NCI-H1694 treated with DMSO at 0.1 percent for 48 hours (cell line): ENCODE measurements around the gene PPP1R37.

ENCODE experiments used
- DNase-seq: peaks from one replicate; lab custom pipeline; 2025; lab: John Stamatoyannopoulos, UW

PPP1R37 gene

DNA sequence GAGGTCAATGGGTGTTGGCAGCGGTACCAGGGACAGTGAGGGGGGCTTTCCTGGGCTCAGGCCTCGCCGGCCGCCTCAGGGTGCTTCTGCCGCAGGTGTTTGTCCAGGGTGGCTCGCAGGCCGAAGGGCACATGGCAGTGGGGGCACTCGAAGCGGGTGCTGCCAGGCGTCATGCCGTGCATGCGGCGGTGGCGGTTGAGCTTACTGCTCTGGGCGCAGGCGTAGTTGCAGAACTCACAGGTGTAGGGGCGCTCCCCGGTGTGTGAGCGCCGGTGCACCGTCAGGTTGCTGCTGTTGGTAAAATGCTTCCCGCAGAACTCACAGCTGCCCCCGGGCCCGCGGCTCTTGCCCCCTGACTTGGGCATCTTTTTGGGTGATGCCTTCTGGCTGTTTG is 21.4 kb upstream of the PPP1R37 start:
- DNase-seq, result no peak

DNA sequence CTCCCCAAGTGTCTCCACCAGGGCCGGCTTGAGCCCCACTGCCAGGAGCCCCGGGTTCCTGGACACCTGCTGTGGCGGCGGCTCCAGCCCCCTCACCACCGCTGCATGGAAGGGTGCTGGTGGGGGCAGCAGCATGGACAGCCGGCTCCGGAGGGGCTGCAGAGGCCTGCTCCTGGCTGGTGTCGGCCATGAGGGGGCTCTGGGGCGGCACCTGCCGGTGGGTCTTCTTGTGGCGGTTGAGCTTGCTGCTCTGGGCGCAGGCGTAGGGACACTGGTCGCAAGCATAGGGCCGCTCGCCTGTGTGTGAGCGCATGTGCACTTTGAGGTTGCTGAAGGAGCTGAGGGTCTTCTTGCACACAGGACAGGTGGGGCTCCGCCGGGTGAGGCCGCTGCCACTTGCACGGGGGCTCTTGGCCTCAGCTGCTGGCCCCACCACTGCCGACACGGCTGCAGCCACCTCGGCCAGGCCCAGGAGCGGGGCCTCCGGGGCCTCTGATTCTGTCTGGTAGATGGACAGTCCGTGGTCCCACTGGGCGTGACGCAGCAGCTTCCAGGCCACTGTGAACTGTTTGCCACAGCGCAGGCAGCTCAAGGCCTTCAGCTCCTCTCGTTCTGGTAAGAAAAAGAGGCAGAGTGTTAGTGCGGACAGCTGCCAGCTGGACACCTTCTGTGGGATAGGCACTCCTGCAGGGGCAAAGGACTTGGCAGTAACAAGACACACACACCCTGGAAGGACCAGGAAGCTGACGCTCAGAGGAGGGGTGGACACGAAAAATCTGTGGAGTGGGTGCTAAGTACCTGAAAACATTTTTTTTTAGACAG is 20.8 kb upstream of the PPP1R37 start:
- no peak for DNase-seq

DNA sequence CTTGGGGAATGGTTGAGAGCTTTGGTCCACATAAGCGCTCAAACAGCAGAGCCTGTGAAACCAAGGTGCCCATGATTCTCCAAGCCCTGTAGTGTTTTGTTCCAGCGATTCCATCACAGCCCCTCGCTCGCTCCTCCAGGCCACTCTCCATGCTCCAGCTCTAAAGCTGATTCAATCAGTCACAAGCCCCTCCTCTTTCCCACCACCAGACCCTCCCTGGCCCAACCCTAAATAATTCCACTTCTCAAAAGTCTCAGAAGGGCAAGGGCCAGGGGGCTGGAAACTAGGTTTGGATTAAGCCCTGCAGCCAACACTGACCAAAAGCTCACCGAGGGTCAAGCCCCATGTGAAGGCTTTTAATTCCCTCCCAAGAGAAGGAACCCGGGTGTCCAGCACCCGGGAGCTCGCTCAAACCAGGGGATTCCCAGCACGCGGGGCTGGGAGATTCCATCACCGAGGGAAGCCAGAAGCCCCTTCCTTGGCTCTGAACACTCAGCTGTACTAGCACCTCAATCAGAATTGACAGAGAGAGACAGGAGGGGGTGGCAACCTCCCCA is 18.2 kb upstream of the PPP1R37 start:
- DNase-seq, result no peak

DNA sequence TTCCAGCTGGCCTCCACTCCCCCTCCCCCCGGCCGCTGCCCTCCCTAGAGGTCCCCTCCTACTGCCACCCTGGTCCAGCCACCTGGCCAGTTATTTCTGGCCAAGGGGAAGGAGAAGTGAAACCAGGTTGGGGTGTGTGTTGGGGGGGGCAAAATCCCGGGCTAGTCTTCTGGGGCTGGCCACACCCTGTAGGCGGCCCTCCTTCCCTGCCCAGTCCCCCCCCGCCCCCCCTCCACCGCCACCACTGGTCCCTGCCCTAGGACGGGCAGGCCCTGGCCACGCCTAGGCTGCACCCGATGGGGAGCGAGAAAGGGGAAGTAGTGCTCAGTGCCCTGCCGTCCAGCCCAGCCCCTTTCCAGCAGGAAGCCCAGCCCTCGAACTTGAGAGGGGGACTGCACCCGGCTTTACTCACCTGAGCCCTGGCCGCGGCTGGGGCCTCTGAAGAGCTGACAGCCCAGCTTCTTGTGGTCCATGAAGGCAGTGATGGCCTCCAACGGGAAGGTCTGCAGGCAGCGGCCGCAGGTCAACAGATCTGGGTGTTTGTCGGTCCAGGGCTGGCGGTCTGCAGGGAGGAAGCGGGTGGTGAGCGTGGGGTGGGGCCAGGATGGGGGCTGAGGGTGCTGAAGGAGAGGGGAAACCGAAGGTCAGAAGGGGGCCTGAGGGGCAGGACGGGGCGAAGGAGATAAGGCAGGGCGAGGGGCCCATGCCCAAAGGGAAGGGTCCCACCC is 17.5 kb upstream of the PPP1R37 start:
- no peak for DNase-seq

DNA sequence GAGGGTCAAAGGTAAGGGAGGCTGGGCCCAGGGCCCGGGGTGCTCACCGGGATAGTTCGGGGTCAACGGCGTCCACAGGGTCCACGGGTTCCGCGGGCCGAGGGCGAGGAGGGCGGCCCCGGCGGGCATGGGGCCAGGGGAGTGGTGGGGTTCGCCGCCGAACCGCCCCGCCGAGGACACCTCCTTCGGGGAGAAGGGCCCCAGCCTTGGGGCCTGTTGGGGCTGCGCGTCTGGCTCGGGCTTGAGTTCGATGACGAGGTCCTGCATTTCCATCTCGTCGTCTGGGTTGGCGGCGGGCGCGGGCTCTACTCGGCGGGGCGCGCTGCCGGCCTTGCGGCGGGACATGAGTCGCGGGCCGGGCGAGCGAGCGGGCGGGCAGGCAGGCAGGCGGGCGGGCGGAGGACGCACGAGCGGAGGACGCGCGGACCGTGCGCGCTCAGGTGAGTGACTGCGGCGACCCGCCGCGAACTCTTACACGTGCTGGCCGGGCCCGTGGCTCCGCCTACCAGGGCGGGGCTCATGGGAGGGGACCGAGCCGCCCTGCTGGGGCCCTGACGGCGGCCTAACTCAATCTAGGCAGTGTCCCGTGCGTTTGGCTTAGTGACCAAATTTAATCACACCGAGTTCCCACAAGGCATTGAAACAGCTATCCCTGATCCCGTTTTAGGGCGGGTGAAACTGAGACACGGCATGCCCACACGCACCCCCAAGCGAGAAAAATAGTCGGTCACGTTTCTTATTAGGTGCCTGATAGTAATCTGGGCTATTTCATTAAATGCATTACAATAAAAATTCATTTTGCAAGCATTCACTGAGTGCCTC is 16.7 kb upstream of the PPP1R37 start, which contains the start of gene ZNF296:
TSS of gene ZNF296 (minus strand) at position 450 of the 822 bp plus-strand sequence. CDS start at position 345, 105 bp downstream.
- DNase-seq, result no peak

DNA sequence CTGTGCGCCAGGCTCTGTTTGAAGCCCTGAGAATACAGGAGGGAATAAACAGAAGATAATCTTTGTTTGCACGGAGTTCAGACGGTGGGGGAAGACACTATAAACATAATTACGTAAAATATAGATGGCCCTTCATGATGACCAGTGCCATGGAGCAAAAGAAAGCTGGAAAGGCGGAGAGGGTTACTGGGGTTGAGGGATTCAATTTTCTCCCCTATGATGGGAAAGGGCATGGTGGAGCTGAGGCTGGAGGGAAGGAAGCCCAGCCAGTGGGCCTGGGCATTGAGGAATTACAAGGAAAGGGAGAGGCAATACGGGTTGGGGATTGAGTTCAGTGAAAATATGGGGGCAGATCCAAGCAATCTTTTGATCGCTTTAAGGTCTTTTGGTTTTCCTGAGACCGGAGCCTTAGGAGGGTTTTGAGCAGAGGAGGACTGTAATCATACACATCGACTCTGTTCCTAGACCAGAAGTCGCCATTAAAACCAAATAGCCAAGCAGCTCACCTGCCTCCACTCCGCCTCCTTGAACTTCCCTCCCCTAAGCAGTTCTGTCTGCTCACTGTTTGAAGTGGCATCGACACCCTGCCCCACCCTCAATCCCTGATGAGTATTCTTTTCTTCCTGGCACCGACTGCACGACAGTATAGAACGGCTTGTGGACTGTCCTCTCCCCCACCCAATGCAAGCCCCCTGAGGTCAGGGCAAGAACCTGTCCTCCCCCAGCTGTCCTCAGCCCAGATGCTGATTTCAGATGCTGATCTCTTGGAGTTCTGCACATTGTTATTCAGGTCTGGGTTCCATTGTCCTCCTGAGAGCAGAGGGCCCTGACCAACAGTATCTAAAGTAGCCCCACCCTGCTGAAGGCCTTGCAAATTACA is 15.9 kb upstream of the PPP1R37 start:
- DNase-seq, result no peak

DNA sequence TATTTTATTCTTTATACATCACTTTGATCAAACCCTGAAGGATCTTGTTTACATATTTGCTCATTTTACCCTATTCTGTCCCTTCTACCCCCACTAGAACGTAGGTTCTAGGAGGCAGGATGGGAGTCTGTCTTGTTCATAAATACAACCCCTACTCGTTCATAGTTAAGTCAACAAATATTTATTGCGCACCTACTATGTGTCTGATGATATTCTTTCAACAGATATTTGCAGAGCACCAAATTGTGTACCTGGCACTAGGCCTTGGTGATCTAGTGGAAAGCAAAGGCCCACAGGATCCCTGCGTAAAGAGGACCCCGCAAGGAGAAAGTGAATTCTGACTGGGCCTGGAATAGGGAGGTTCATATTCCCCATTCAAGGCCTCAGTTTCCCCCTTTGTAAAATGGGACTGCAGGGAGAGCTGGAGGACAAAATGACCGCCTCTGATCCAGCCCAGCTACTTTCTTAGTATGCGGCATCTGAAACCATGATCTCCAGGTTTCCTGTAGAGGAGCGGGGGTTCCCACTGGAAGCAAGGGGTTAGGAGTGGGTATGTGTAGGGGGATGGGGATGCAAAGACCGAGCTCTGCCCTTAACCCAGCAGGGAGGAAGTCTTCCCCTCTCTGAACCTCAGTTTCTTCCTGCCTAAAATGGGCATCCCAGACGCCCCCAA is 14.5 kb upstream of the PPP1R37 start:
- no peak for DNase-seq

DNA sequence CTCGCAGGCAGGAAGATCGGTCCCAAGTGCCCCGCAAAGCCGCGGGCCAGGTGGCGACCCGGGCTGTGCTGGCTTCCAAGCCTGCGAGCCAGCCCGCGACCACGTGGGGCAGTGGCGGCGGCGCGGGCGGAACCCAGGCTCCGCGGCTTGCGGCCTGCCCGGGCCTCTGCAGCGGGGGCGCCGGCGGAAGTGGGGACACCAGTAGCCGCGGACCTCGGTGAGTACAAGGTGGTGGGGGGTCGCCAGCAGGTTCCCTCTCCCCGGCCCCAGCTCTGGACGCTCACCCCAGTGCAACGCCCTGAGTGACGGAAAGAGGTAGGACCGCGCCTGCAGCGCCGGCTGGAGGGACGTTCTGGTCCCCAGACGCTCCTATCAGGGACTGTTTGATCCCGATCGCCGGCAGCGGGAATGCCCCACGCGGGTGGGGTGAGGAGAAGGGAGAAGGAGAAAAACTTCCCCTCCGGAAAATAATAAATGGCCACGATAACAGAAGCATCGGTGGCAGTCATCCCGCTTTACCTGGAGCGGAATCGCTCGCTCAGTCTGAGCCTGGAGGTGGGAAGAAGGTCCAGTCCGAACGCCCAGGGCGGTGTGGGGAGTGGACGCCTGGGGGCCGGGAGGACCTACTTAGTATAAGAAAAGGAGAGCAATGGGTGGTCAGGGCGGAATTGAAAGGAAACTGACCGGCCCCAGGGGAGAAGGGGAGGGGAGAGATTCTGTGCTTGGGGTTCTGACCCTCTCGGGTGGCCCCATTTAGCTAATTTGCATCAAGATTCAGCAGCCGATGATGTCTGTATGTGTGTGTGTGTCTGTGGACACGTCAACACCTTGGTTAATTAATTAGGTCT is 13.7 kb upstream of the PPP1R37 start, which contains the start of gene GEMIN7:
TSS of gene GEMIN7 (plus strand) at position 198 of the 848 bp plus-strand sequence. CDS start 10,855 bp downstream, outside the sequence.
- peak; percentile 59 for DNase-seq

DNA sequence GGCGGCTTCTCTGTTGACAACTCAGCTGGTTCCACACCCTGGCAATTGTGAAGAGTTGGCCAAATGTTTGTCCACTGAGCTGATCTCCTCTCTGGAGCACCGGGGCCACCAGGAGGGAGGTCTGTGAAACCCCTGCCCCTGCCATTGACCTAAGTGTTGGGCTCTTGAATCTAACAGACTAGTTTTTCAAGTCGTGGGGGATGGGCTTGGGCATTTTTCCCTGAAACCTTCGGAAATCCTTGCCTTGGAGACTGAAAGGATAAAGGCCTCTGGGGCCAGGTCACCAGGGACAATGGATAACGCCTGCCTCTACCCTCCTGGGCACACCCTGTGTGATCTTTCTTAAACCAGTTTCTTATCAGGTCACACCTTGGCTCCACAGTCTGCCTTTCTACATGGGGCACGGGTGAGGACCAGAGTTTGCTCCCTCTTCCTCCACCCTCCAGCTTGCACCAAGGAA is 13.0 kb upstream of the PPP1R37 start:
- no peak for DNase-seq

DNA sequence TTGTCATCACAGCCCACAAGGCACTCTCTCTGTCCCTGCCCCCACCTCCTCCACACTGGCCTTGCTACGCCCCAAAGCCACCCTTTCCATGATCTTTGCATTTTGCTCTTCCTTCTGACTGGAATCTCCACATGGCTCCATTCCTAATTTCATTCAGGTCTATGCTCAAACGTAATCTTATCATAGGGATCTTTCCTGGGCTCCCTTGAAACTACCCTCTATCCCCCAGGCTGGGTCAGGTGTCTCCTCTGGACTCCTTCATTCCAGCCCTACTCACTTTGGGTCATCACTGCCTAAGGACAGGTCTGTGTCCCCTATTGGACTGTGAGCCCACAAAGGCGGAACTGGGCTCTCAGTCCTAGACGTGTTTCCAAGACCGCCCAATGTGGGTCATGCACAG is 10.8 kb upstream of the PPP1R37 start:
- DNase-seq, result no peak

DNA sequence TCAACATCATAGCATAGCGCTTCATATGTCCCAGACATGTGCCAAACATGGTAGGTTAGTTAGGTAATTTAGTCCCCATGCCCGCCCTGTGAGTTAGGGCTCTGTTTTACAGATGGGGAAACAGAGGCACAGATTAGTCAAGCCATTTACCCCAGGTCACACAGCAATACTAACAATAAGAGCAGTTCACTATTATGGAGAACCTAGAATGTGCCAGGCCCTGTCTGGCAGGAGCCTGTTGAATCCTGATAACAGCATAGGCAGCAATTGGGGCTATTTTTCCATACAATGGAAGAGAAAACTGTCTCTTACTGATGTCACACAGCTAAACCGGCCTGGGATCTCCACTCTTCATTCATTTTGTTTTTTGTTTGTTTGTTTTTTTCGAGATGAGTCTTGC is 6.5 kb upstream of the PPP1R37 start:
- no peak for DNase-seq

DNA sequence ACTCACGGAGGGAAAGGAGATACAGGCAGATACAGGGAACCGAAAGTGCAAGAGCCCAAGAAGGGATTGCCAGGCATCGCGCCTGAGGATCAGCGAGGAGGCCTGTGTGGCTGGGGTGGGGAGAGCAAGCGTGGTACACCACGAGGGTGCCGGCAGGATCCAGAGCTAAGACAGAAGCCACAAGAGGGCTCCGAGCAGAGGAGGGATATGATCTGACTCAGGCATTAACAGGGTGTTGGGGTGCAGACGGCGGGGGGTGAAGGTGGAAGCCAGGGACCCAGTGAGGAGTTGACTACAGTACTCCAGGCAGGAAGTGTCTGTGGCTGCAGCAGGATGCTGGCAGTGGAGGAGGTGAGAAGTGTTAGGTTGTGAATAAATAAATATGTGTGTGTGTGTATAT is 5.4 kb upstream of the PPP1R37 start:
- DNase-seq, result no peak

DNA sequence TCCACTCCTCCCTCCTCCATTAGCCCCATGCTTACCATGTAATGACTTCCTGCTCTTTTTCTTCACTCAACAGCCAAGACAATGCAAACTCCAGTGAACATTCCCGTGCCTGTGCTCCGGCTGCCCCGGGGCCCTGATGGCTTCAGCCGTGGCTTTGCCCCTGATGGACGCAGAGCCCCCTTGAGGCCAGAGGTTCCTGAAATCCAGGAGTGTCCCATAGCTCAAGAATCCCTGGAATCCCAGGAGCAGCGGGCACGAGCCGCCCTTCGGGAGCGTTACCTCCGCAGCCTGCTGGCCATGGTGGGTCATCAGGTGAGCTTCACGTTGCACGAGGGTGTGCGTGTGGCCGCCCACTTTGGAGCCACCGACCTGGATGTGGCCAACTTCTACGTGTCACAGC is 2.9 kb upstream of the PPP1R37 start:
- DNase-seq, result no peak

DNA sequence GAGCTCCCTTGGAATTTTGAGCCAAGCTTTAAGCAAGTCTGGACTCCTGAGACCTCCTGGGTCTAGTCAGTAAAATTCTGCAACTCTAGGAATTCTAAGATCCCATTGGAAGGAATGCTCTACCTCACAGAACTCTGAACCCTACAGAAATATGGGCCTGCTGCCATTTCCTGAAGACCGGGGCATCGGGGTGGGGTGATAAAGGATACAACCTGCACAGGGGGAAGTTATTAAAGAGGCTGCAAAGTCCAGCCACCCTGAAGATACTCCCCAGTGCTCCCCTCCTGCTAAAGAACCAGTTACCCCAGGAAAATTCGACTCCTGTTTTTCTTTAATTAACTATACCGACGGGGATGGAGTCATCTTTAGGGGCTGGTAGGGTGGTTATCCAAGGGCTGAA is 2.4 kb upstream of the PPP1R37 start:
- DNase-seq, result no peak

DNA sequence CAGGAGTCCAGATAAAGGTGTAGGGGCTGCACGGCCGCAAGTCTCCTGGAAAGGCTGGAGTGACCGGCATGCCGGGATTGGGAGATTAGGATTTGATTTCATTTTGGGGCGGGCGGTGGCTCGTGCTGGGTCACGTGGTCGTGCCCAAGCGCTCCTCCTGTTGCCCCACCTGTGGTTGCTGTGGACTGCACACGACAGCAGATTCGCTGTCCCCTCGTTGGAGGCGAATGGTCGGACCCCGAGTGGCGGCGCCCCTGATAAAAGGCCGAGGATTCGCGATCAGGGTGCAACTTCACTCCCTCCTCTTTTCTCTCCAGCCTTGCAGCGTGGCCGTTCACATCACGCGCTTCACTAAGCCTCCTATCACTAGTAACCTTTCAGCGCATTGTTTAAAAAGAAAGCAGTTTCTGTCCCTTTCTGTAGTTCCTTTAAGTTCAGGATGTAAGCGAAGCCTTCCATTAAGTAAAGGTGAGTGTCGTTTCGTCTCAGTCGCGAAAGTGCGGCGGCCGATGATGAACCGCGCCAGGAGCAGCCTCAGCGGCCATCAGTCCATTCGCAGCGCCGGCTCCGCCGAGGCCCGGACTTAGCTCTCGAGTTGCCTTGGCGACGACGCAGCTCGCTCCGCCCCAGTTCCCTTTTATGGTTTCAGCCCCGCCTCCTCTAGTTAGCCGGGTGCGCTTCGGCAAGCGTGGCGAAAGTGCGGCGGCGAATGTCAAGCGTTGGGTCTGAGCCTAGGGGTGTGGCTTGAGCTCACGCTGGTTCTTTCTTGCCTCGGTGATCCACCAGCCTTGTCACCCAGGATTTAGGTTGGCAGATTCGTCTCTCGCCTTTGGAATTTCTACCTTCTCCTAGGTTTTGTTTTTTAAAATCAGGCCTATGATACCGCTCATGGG is 1.7 kb upstream of the PPP1R37 start:
- no peak for DNase-seq

DNA sequence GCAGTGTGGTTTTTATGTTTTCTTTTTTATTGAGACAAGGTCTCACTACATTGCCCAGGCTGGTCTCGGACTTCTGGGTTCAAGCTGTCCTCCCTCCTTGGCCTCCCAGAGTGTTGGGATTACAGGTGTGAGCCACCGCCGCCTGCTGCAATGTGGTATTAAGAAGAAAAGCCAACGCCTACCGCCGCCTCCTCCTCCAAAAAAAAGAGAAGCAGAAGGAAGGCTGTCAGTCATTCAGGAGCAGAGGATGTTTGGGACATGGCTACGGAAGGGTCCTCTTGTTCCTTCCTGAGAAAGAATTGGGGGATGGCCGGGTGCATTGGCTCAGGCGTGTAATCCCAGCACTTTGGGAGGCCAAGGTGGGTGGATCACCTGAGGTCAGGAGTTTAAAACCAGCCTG is 1.2 kb downstream of the PPP1R37 start:
- no peak for DNase-seq

DNA sequence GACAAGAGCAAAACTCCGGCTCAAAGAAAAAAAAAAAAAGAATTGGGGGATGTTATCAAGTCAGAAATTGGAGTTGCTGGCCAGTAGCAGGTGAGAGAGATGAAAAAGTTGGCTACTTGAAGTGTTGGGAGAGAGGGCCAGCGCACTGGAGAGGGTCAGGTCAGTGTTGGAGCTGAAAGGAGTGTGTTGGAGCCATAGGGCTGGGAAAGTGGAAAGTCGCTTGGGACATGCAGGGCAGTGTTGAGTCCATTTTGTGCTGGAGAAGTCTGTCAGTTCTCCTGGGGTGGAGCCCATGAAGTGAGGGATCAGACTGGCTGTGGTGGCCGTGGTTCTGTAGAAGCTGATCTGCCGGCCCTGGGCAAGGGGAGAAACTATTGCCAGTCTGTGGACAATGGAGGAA is 1.7 kb downstream of the PPP1R37 start:
- DNase-seq, result no peak
